Stimulated activated naive CD8-positive, alpha-beta T cell treated with anti-CD3 and anti-CD28 coated beads, Interleukin-15, Interleukin-2, amounts not matched to agents 100 U/mL and 50 U/mL, for 24 hours (primary cell): Measurements from ENCODE around the gene ANKRD33B.
"Not testable (repeated sequence)": the region's sequence is repeated elsewhere in the genome, so short reads cannot be mapped to it uniquely, and the experiment has no call there.

ENCODE experiments used
- ATAC-seq: fragments of 150-1000 bp; cut with Tn5 transposase; one replicate; pipeline ENCODE4 v1.10.0; 2021
- DNase-seq: peaks from one replicate; pipeline ENCODE4 v3.0.0; 2021

The ANKRD33B gene

GRCh38 chr5:10537624-10538023, 26.2 kb upstream of the ANKRD33B start:
- DNase-seq (peak; percentile 19), ATAC-seq (peak; percentile 26)

DNA sequence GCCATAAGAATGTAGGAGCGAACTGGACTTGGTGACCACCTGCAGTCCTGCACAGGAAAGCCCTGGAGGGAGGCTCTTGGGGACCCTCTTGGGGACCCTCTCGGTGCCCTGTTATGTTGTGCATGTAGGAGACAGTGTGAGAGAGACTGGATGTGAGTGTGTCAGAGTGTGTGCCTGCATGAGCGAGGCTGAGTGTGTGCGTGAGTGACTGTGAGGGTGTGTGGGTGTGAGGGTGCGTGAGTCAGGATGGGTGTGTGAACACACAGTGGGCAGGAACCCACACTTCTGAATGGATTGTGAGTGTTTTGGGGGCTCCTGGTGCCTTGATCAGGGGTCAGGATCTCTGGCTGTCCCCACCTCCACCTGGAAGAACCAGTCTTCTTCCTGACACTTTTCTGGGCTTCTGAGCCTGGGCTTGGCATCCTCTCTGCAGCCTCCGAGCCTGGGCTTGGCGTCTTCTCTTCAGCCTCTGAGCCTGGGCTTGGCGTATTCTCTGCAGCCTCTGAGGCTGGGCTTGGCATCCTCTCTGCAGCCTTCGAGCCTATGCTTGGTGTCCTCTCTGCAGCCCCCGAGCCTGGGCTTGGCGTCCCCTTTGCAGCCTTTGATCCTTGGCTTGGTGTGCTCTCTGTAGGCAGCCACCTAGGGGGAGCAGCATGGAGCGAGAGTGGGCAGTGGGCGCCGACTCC, 25.6 kb upstream of the ANKRD33B start:
- peak; percentile 48 for ATAC-seq

GRCh38 chr5:10538789-10539686, 24.8 kb upstream of the ANKRD33B start:
- ATAC-seq (no peak), DNase-seq (no peak)

More for the DNA sequence above, 25.6 kb upstream of the ANKRD33B start:
- no peak for DNase-seq

DNA sequence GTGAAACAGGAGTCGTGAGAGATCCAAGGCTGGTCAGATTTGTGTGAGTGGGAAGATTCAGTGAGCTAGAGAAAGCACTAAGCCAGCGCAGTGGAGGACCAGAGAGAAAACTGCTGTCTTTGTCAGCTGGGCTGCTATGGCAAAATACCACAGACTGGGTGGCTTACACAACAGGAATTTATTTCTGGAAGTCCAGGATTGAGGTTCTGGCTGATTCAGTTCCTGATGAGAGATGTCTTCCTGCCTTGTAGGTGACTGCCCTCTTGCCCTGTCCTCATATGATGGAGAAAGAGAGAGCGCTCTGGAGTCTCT, 24.2 kb upstream of the ANKRD33B start:
- DNase-seq (no peak), ATAC-seq (no peak)

- ATAC-seq (no peak), DNase-seq (no peak)
Observed at GRCh38 chr5:10540036-10540544, 23.8 kb upstream of the ANKRD33B start.

DNA sequence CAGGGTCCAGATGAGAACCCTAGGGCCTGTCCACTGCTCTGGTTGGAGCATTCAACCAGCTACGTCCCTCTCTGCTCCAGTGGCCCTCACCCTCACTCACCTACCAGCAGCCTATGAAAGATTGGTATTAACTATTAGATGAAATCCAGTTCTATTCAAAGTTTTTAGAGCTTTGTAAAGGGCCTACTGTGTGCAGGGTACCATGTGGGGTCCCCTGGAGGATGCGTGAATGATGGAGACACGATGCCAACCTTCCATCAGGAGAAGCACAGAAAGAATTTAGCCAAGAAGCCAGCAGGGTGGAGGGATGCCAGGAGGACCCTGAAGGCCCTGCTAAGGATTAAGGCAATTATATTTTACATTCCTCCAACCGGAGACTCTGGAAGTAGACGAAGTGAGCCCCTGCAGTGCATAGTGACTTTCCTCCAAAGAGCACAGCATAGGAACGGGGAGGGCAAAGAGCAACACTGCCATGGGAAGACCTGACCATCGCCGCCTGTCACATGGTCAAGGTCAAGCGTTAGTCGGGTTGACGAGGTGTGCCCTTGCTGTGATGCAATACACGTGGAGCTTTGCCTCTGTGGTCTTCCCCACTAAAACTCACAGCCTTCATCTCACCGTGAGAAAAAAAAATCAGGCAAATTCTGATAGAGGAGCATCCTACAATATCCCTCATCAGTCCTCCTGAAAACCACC, 22.8 kb upstream of the ANKRD33B start:
- no peak for DNase-seq
- no peak for ATAC-seq

GRCh38 chr5:10542055-10542550, 21.8 kb upstream of the ANKRD33B start:
- ATAC-seq (no peak), DNase-seq (no peak)

GRCh38 chr5:10543585-10544040, 20.3 kb upstream of the ANKRD33B start:
- DNase-seq: no peak

DNA sequence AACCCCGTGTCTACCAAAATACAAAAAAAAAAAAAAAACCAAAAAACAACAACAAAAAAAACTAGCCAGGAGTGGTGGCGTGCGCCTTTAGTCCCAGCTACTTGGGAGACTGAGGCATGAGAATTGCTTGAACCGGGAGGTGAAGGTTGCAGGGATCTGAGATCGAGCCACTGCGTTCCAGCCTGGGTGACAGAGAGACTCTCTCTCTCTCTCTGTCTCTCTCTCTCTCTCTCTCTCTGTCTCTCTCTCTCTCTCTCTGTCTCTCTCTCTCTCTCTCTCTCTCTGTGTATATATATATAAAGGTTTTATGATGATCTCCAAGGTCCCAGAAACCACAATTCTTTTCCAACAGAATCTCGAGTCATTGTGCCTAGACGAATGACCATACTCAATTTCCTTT, 18.8 kb upstream of the ANKRD33B start:
- ATAC-seq: no peak
- DNase-seq: no peak

More at GRCh38 chr5:10543585-10544040, 20.3 kb upstream of the ANKRD33B start:
- no peak for ATAC-seq

DNA sequence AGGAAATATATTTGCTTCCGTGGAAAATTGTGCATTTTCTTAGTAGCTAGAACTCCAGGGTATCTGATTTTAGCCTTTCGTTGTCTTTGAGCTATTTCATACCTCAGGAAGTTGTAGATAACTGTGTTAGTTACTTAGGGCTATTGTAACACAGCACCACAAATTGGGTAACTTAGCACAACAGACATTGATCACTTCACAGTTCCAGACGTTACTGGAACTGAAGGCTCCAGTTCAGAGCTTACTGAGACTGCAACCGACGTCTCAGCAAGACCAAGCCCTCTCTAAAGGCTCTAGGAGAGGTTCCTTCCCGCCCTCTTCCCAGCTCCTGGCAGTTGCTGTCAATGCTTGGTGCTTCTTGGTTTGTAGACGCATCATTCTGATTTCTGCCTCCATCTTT, 17.7 kb upstream of the ANKRD33B start:
- ATAC-seq (no peak), DNase-seq (no peak)

DNA sequence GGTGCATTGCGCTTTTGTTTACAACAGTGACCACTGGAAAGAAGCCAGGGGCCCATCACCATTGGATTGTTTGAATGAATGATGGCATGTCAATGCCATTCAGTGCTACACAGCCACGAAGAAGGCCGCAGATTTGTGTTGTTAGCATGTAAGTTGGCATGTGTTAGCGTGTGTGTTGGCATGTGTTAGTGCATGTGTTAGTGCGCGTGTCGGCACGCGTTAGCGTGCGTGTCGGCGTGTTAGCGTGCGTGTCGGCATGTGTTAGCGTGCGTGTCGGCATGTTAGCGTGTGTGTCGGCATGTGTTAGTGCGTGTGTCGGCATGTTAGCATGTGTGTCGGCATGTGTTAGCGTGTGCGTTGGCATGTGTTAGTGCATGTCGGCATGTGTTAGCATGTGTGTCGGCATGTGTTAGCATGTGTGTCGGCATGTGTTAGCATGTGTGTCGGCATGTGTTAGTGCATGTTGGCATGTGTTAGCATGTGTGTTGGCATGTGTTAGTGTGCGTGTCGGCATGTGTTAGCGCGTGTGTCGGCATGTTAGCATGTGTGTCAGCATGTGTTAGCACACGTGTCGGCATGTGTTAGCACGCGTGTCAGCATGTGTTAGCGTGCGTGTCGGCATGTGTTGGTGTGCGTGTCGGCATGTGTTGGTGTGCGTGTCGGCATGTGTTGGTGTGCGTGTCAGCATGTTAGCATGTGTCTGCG, 15.3 kb upstream of the ANKRD33B start:
- ATAC-seq (no peak), DNase-seq (no peak)

- not testable (repeated sequence) for DNase-seq, ATAC-seq
Observed at GRCh38 chr5:10549123-10549514, 14.8 kb upstream of the ANKRD33B start.

GRCh38 chr5:10550222-10550995, 13.5 kb upstream of the ANKRD33B start:
- ATAC-seq (no peak), DNase-seq (no peak)

- DNase-seq (no peak), ATAC-seq (no peak)
Observed at GRCh38 chr5:10551782-10552138, 12.1 kb upstream of the ANKRD33B start.

- ATAC-seq: no peak
- no peak for DNase-seq
Observed at GRCh38 chr5:10552183-10553143, 11.4 kb upstream of the ANKRD33B start.

DNA sequence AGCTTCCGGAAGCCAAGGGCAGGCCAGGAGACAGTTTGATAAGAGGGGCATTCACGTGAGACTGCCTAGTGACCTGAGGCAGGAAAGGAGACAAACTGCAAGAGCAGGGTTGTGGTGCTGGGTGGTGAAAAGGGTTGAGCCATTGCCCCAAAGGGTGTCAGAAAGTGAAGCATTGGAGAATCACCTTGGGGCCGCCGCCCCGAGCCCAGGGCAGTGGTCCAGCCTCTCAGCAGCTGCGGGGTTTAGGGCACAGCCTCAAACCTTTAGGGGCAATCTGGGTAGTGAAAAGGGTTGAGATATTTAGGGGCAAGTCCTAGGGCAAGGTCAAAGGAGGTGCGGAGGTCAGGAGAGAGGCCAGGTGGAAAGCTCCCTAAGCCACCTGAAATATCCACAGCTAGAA, 10.4 kb upstream of the ANKRD33B start:
- ATAC-seq: no peak
- DNase-seq: no peak

DNA sequence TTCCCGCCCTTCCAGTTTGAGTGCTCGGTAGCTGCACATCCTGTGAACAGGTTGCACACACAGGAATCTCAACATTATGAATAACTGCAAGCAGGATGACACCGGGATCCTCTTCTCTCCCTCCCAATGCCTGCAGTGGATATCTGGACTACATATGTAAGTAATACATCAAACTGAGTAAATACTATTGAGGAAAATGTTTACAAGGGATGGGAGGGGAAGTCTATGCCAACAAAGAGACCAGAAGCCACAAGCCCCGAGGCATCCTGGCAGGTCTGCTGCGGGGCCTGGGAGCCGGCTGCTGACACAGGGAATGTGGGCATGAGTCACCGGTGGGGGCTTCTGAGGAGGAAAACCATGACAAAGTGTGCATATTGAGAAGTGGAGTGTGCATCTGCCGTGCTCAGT, 8.6 kb upstream of the ANKRD33B start:
- no peak for ATAC-seq
- no peak for DNase-seq

DNA sequence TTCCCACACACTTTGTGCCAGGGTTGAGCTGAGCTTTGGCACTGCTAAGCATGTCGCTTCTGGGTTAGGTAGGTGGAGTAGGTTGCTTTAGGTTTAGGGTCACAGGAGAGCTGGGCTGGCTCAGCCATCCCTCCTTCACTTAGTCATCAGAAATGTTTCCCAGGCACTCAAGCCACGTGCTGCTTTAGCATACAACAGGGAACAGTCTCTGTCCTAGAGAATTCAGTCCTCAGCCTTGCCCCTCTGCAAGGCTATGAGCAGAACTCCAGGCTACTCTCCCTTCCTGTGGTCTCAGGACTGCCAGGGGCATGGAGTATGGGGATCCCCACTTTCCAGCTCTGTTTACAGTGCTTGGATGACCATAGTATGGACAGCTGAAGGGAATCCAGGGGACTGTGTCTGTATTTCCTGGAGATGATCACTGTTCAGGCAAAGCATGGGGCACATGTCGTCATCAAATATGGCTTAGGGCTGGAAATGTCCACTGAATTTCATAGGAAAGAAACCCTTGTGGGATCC, 7.5 kb upstream of the ANKRD33B start:
- DNase-seq (no peak), ATAC-seq (no peak)

DNA sequence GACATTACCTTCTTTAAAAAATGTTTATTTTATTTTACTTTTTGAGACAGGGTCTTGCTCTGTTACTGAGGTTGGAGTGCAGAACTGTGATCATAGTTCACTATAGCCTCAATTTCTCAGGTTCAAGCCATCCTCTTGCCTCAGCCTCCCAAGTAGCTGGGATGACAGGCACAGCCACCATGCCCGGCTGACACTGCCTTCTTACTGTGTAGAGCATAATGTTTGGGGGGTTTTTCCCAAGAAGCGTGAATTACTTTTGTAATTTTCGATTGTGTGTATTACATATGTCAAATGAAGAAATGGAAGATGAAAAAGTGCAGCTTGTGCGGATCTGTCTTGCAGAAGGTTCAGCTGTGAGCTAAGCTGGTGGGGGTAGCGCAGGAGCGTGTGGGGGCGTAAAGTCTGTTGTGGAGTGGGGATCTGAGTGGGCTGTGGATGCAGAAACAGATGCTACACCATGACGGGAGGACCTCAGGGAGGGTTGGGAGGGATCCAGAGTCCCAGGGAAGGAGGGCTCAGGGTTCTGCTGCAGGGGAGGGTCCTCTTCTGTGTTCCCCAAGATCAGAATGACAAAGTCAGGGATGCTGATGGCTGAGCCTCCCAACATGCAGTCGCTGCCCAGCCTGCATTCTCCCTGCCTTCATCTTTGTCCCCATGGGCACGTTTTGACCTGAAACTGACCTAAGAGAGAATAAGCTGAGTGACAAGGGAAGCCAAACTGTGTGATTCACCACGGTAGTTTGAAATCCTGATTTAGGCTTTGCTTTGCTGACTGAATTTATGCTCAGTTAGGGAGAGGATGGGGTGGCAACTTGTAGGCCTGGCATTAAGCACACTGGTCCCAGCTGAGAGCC, 6.8 kb upstream of the ANKRD33B start:
- DNase-seq (no peak), ATAC-seq (no peak)
